Activated CD8-positive, alpha-beta memory T cell treated with anti-CD3 and anti-CD28 coated beads for 1 hour (primary cell): ENCODE data around the gene SORCS2.

Experiments used
- DNase-seq, 2 donors: peaks; one replicate each; pipeline ENCODE4 v3.0.0-alpha.2; 2020; ENCODE audit warnings: low read depth in 1 of 2; ENCODE audit errors: extremely low read depth in 1 of 2

SORCS2 gene

DNA sequence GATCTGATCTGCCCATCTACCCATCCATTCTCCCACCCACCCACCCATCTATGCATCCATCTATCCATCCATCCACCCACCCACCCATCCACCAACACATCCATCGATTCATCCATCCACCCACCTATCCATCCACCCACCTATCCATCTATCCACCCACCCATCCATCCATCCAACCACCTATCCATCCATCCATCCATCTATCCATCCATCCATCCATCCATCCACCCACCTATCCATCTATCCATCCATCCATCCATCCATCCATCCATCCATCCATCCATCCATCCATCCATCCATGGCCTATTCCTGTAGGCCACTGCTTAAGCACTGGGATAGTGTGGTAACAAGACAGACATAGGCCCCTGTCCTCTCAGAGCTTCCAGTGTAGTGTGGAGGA, 69.8 kb downstream of the SORCS2 start:
- DNase-seq, result no peak

DNA sequence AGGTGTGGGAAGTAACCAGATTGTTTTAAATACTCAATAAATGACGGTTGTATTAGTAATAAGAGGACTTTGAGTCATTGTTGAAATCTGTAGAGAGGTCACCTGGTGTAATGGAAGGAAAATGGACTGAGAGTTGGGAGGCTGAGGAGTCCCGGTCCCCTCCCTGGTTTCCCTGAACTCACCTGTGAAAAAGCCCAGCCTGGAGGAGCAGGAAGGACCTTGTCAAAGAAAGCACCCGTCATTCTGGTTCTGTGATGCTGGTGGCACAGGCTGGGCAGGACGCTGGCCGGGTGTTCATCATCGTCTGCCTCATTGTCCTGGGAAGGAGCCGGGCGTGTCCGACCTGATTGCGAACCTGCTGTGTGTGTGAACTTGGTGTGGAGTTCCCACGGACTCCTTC, 70.8 kb downstream of the SORCS2 start:
- no peak for DNase-seq

DNA sequence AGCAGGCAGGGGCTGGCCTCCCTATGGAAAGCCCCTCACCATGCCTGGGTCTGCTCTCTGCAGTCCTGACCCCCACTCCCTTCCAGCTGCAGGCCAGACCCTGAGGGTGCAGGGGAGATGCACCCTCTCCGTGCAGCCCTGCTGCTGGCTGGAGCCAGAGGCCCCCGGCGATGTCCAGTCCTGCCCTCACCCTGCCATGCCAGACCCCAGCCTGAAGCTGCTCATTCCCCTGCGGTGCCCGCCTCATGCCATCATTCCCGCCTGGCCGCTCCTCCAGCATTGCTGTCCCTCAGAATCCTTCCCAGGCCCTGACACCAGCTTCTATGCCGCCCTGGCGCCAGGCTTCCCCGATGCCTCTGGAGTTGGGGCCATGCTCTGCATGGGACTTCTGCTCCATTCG, 72.4 kb downstream of the SORCS2 start:
- no peak for DNase-seq

DNA sequence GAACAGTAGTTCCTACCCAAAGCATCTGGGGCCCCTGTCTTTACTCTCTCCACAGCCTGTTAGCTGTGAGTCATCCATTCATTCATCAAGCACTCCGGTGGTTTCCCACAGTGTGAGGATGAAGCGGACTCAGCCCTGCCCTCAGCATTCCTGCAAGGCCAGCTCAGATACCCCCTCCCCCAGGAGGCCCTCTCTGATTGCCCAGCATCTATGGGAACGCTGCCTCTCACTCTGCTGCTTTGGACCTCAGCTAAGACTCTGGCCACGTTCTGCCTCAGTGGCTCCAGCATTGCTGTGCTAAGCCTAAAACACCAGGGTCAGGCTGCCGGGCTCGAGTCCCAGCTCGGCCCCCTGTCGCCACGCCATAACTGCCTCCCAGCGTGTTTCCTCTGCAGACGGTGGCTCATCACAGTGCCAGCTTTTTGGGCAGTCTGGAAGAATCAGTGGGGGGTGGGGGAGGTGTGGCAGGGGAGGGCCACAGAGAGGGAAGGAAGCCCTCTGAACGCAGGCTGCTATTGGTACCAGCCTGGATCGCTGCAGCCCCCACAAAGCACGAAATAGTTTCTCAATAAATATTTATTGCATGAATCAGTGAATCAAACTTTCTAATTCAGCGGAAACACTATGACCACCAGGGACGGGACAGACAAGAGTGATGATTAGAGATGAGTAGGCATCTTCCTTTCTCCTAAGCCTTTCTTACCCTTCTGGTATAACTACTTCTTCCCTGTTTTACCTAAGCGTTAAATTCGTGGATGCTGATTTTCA, 74.4 kb downstream of the SORCS2 start:
- DNase-seq, result no peak

DNA sequence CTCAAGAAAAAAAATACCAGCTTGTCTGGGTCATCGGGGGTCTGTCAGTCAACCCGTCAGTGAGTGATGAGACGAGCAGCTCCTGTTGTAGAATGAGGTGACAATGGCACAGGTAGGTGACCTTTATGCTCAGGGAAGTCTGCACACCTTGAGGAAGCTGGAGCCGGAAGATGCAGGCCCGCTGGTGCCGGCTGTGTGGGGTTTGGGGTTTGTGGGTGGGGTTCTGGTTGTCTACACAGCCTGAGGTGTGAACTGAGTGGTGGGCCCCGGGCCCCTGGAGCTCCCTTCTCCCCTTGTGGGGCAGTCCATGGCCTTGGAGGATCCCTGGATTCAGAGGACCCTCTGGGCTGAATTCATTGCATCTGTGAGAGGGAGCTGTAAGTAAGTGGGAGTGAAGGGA, 75.5 kb downstream of the SORCS2 start:
- no peak for DNase-seq

DNA sequence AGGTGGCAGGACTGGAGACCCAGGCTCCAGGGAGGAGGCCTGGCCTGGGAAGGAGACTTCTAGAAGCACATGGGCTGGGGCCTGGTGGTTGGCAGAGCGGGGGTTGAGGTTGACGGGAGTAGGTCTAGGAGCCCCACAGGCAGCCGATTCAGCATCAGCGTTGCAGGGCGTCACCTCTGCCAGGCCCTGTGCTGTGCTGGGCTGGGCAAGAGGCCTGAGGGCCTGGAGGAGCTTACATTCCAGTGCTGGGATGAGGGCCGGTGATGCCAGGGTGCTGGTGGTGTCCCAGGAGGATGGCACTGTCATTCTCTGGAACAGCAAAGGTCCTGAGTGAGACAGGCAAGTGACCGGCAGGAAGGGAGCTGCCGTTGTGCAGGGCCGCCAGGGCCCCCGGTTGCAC, 76.6 kb downstream of the SORCS2 start:
- DNase-seq, result no peak

DNA sequence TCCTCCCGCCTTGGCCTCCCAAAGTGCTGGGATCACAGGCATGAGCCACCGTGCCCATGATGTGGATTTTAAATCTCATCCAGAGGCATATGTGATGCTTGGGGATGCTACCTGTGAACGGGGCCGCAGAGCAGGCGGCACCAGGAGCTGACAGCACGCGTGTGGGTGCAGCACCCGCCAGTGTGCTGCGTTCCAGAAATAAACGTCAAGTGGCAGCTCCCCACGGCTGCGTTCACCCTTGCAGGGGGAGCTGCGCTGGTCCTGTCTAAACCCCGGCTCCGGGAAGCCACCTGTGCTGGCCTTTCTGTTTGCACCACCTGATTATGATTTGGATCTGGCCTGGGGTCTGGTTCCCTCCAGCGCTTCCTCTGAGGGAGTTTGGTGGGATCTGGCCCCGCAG, 77.8 kb downstream of the SORCS2 start:
- DNase-seq, result no peak

DNA sequence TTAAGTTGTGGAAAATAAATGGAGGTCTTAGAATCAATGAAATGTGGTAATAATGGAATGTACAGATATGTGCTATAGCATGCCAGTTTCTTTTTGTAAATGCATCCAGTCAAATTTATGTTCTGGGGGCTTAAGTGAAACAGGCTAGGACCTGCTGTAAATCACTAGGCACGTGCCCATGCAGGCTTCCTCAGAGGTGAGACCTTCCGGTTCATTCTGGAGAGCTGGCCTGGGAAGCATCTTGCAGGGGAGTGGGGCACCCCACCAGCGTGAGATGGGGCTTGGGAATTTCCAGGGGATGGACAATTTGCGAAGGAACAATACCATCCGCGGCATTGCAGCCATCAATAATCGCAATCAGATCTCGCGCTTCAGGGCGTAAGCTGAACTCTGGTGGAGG, 80.1 kb downstream of the SORCS2 start:
- no peak for DNase-seq

DNA sequence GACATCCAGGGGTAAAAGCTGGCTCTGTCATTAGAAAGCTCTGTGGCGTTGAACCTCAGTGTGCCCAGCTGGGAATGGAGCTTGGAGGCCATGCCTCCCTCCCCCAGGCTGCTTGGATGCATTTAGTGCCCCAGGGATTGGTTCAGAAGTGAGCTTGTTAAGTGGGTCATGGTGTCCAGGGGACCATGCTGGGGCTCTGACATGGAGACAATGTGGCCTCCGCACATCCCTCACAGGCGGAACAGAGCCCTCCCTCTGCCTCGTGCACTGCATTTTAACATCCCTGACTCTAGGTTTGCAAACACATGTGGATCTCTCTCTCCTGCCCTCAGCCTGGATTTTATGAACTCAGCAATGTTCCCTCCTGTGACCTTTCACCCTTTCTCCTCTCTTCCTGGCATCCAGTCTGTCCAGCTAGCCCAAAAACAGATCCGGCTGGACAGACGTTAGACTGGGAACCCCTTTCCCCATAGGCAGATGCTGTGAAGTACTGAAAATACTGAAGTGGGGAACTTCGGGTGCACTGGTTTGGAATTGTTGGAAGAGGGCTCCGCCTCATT, 81.5 kb downstream of the SORCS2 start:
- no peak for DNase-seq

DNA sequence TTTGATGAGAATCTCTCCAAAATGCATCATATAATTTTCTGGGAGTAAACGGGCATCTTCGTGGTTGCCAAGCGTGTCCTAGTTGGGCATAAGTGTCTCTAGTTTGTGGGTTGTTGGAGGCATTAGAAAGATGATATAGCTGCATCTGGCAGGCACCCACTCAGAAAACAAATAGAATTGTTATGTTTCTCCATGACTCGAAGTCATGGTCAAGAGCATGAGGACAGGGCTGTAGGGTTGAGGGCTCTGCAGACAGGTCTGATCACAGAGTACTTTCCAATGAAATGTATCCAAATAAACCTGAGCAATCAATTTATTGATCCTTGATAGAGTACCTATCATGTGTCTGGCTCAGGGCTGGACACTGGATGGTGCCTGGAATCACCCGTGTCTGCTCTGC, 82.7 kb downstream of the SORCS2 start:
- DNase-seq, result no peak

DNA sequence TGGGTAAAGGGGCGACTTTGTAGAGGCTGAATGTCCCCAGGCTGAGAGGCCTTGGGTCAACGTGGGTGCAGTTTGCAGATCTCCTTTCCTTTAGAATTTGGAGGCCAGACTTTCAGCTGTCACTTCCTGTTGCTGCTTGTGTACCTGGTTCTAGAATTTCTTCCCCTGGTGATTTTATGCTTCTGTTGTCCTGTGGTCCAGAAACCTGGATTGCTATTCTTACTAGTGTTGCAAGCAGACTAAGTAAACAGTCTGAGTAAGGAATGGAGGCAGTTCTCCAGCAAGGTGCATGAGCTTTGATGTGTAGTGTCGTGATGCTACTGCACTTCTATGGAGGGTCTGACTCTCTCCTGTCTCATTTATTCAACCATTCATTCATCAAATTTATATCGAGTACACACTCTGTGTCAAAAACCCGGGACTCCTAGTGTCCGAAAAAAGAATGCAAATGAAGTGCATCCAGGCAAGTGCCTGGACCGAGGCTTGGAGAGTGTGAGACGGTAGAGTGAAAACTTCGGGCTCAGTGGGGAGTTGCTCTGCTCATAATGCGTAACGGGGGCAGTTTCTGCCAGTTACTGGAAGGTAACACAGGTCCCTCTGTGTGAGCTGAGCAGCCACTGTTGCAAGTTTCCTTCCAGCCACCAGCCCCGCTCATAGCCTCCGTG, 83.3 kb downstream of the SORCS2 start:
- DNase-seq, result no peak

DNA sequence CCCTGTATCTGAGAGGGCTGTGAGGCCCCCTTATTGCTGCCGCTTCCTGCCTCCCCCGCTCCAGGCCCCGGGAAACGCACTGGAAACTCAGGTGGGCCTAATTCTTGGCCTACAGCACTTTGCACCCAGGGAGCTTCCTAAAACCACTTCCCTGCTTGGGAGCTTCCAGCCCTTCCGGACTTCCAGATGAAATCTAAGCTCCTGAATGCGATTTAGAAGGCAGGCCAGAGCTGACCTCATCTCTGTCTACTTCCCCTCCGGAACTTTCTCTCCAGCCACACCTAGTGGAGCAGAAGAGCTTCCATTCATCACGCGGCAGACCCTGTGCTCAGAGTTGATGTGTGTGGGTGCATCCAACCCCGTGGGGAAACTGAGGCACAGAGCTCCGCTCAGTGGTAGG, 84.2 kb downstream of the SORCS2 start:
- no peak for DNase-seq

DNA sequence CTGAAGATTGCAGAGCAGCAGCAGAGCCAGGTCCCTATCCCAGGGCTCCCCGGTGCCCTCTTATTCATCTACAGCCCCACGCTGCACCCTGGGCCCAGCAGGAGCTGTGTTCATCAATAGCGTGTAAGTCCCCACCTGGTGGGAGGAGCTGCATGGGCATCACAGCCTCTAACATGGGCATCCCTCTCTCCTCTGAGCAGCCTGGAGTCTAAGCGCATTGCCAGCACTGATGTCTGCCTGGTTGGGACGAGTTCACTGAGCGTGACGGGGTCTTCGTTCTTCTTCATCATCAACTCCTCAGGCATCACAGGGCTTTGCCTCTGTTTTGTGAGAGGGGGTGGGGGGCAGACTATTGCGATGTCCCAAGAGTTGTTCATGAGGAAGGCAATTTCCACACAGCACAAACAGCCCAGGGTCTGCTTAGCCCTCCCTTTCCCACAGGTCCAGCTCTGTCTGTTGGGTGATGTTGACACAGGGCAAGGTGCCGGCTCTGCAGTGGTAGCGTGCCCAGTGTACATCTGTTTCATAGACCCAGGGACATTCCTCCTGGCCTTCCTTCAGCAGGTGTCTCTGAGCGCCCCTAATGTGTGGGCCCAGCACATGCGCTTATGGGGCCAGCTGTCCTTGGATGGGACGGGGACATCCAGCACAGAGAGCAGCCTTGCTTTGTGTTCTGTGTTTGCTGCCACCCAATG, 85.9 kb downstream of the SORCS2 start:
- DNase-seq, result no peak

DNA sequence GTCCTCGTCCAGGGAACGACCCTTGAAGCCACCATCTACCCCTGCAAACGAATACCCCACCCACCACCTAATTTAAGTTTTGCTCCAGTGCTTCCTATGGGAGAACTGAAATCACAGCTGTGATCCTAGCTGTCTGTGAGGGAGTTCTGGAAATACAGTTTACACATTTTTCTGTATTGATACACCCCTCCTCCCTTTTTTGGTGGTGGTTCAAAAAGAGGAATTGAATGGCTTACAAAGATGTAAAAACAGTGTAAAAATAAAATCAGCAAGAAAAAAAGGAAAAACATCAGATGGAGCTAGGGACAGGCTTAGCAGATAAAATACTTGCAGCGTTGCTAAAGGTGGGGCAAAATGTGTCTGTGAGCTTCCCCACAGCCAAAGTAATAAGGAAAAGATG, 86.6 kb downstream of the SORCS2 start:
- DNase-seq, result no peak

DNA sequence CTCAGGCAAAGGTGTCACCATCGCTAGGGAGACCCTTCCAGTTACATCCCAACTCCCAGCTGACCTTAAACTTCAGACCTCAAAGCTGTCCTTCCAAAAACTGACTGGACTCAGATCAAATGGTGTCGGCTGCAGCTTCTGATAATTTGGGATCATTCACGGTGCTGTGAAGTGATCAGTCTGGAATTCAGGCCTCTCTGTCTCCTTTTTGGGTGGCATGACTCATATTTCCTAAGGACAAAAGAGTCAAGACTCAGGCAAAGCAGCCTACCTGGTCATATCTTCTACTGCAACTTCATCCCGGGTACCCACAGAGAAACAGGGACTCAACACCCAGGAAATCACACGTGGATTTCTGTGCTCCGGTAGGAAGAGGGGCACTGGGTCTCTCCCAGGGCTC, 87.6 kb downstream of the SORCS2 start:
- no peak for DNase-seq

DNA sequence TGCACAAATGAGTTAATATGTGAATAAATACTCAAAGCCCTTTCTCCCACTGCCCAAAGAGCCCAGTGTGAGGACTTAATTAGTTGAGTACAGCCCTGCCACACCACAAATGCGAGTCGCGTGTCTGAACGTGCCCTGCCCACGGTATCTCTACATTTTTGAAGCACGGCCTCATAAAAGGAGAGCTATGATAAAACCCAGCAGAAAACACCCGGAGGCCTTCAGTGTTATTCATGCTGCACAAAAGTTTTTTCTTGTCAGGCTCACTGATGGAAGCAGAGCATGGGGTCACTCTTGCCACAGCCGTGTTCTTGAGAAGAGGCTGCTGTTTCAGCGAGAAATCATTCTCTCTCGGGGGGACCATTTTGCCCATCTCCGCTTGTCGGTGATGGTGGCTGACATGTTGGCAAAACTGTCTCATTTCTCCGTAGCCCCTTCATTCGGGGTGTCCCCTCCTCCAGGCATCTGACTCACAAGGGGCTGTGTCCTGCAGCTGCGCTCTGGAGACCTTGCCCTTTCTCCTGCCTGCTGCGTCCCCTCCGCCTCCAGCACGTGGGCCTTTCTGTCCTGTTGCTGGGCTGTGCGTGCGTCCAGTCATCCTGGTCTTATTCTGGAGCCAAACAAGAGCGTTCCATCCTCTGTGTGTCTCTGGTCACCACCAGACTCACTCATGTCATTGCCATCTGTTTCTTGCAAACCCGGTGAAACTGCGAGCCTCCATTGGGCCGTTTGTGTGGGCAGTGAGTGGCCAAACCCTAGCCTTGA, 88.8 kb downstream of the SORCS2 start:
- no peak for DNase-seq

DNA sequence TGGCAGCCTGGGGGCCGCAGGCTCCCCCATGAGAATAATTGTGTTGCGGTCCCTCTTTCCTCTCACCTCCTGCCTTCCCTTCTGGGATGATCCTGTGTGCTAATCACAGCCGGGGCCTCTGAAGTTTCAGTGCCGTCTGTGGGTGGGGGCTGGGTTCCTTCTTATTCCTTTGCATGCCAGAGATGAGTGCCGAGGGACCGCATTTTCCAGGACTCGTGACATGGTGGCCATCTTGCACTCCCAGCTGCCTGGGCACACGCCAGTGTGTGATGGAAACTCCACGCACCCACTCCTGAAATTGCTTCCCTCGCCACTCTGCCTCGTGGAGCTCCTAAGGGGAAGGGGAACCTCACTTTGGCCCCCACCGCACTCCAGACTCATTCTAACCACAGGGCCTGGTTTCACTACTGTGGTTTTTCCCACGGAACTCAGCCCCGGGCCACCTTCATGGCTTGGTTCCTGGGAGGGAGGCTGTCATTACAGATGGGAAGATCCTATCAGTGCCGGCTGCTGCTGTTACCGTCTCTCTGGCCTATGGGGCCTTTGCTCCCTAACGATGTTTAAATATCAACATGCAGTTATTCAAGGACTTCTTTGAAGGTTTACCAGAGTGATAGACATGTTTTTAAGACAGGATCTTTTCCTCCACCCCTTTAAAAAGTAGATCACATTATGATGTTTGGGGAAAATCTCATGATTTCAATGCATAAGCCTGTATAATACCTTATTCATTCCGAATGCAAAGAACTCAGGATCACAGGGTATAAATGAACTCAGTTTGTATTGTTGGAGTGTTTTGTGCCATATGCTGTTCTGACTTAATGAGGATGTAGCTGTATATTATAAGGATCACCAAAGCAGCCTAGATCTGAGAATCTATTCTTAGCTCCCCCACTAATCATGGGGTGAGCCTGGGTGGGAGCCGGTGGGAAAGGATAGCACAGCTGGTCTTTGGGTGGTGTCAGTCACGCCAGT, 89.6 kb downstream of the SORCS2 start:
- no peak for DNase-seq

DNA sequence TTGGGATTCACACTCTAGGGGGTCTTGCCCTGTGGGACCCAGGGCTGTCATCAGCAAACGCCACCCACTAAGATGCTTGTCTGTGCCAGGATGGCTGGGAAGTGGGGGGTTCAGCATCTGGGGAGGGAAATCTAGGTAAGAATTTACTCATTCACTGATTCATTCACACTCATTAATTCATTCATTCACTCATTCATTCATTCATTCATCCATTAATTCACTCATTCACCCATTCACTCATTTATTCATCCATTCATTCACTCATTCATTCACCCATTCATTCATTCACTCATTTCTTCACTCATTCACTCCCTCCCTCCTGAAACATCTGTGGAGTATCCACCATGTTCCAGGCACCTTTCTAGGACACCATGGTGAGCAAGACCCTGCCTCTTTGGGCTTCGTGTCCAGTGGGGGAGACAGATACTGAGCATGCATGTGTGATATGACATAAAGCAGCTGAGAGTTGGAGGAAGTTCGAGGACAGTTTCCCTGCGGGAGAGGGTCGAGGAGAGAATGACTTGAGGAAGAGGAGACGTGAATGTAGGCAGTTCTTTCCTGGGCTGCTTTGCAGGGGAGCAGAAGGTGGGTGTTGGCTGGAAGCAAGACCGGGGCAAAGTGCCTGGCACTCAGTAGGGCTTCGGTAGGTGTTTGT, 90.6 kb downstream of the SORCS2 start:
- DNase-seq, result no peak
